Left lobe of liver (tissue), 2 donors: ENCODE results near the gene JMJD8. TPM values are rescaled to one million over a fixed set of nuclear protein-coding genes. Genes with fewer than 3 reads are reported as not detected.

Source experiments
- ATAC-seq: fragments of 200-7000 bp; cut with Tn5 transposase; one replicate; pipeline ENCODE4 v1.9.1; 2020; ENCODE audit warnings: mild to moderate bottlenecking, moderate library complexity
- DNase-seq: peaks from one replicate; pipeline ENCODE4 v3.0.0-alpha.2; 2020; ENCODE audit warnings: low spot score
- total RNA-seq: library from RNA; stranded (reverse); gene quantifications from one replicate; pipeline ENCODE4 v1.2.1, GENCODE V29; 2021
- donor health status: DM: no; HTN: no; CAD: no; lungs with moderate emphysema.
- donor health status: DM: no; HTN: yes; CAD: no.

JMJD8 gene
- total RNA-seq, 1 donor from 2014 or later: 40.5 TPM

DNA sequence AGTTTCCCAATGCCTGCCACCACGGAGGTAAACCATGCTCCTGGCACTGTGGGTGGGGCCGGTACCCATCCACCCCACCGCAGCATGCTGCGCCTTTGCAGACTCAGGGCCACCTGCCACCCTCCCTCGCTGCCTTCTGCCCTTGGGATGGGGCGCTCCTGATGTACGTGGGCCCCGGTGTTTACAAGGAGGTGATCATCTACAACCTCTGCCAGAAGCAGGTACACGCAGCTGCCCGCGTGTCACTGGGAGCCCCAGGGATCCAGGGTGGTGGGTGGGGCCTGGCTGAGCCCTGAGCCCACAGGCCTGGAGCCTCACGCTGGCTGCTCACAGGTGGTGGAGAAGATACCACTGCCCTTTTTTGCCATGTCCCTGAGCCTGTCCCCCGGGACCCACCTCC lies 17.6 kb downstream of the JMJD8 start:
- ATAC-seq (no peak), DNase-seq (no peak)

DNA sequence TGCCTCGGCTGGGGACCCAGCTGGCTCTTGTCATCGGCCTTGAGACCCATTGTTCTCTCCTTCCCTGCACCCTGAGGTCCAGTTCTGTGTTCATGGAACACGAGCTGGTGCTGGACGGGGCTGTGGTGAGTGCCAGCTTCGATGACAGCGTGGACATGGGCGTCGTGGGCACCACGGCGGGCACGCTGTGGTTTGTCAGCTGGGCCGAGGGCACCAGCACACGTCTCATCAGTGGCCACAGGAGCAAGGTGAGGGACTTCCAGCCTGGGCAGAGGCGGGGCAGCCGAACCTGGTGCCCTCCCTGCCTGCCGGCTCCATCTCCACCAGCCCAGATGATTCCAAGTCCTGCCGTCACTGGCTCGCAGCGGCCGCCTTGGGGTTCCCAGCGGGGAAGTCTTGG lies 21.5 kb downstream of the JMJD8 start:
- DNase-seq (no peak), ATAC-seq (no peak)

DNA sequence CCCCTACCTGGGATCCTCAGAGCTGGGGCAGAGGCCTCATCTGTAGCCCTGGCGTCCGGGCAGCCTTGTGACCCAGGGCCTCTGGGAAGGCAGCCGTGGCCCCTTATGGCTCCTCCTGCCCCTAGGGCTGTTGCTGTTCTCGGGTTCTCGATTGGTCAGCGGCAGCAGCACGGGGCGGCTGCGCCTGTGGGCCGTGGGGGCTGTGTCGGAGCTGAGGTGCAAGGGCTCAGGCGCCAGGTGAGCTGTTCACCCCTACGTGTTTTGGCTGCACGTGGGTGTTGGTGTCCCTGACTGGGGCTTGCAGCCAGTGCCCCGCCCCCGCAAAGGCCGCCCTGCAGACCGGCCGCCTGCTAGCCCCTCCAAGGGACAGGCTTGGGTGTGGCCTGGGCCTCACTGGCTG lies 22.0 kb downstream of the JMJD8 start:
- no peak for ATAC-seq
- DNase-seq: no peak

DNA sequence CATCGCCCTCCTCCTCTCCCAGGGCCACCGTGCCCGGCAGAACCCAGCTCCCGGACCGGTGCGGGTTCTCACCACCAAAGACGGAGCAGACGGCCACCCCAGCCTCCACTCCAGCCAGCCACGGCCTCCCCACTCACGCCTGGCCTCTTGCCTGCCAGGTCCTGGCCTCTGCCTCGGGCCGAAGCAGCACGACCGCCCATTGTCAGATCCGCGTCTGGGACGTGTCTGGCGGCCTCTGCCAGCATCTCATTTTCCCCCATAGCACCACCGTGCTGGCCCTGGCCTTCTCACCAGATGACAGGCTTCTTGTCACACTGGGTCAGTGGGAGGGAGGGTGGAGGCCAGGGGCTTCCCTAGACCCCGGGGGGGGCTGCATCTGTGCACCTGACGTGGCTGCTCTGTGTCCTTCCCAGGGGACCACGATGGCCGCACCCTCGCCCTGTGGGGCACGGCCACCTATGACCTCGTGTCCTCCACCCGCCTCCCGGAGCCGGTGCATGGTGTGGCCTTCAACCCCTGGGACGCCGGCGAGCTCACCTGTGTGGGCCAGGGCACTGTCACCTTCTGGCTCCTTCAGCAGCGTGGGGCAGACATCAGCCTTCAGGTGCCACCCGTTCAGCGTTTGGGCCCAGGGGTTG lies 22.8 kb downstream of the JMJD8 start:
- DNase-seq: no peak
- ATAC-seq: peak; percentile 52

DNA sequence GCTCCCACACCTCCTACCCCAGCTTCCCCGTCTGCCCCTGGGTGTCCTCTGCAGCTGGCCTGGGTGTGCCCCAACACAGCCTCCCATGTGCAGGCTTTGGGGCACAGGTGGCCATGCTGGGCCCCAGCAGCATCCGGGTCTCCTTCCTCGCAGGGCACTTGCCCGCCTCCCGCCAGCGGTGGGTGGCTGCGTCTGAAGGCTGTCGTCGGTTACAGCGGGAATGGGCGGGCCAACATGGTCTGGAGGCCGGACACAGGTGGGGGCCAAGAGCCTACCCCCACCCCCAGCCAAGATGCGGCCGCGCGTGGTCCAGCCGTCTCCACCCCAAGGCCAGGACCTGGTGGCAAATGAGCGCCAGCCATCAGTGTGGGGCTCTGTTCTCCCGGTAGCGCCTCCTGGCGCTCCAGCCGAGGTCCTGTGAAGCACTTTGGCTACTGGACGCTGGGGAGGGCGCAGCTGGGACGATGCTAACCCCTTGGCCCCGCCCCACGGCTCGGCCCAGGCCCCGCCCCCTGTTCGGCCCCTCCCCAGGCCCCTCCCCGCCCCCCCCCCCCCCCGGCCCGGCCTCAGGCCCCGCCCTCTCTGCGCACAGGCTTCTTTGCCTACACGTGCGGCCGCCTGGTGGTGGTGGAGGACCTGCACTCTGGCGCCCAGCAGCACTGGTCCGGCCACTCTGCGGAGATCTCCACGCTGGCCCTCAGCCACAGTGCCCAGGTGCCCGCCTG lies 23.5 kb downstream of the JMJD8 start:
- ATAC-seq: peak; percentile 79
- DNase-seq: peak; percentile 82

DNA sequence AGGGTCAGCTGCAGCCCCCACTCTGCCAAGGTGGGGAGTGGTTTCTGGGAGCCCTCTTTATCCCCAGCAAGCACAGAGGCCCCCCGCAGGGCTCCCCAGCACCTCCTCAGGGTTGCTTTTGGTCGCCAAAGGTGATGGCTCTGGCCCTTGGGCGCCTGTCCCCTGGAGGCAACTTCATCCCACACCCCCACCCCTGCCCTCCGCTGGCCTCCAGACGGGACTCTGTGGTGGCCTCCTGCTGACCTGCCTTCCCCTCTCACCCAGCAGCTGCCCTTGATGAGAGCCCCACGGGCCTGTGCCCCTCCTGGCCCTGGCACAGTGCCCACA lies 24.0 kb downstream of the JMJD8 start:
- DNase-seq: no peak
- no peak for ATAC-seq

DNA sequence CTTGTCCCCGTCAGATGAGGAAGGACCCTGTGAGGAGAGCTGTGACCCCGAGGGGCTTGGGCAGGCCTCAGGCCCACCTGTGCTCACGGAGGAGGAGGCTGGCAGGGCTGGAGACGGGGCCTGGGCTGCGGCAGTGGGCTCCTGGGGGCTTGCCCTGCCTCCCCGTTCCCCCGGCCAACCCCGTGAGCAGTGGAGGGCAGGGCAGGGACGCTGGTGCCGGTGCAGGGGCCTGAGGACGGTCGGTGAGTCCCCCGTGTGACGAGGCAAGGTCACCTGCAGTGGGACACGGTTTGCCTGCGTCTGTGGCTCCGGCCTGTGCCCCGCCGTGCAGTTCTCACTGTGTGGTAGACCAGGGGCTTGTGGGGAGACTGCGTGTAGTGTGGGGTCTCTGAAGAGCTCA lies 24.5 kb downstream of the JMJD8 start:
- DNase-seq: no peak
- ATAC-seq: no peak

DNA sequence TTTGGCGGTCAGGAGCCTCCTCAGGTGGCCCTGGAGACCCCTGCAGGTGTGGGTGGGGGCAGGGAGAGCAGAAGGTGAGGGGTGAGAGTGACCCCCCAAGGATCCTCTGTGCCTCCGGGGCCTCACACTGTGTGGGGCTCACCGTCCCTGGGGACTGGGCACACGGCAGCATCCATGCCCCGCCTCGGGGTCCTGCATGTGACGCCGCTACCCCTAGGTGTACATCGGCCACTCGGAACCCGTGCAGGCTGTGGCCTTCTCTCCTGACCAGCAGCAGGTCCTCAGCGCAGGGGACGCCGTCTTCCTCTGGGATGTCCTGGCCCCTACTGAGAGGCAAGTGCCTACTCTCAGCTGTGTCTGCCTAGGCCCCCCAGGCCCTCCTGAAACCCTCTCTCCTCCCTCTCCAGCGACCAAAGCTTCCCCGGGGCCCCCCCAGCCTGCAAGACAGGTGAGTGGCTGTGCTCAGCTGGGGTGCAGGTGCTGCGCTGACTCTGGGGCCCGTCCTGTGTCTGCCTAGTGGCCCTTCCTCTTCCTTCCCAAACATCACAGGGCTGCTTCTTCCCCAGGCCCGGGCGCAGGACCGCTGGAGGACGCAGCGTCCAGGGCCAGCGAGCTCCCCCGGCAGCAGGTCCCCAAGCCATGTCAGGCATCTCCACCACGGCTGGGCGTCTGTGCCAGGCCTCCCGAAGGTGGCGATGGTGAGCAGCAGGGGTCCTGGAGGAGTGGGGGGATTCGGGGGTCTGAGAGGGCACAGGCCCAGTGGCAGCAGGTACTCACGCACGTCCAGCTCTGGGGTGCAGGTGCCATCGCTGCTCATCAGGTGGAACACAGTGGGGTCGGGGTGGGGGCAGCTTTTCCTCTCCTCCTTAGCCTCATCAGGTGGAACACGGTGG lies 25.2 kb downstream of the JMJD8 start:
- no peak for DNase-seq
- no peak for ATAC-seq

DNA sequence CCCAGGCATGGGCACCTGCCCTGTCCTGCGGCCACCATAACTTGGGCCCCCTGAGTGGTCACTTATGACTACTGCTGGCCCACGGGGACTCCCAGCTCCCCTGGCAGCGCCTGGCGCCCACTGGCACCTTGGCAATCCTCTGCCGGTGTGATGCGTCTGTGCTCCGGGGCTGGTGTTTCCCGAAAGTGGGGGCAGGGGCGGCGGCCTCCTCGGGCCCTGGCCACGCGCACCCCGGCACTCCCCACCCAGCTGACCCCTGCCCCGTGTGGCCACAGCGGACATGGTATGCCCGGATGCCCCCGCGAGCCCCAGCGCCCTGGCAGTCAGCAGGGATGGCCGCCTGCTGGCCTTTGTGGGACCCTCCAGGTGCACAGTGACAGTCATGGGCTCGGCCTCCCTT lies 26.6 kb downstream of the JMJD8 start:
- DNase-seq (no peak), ATAC-seq (no peak)

DNA sequence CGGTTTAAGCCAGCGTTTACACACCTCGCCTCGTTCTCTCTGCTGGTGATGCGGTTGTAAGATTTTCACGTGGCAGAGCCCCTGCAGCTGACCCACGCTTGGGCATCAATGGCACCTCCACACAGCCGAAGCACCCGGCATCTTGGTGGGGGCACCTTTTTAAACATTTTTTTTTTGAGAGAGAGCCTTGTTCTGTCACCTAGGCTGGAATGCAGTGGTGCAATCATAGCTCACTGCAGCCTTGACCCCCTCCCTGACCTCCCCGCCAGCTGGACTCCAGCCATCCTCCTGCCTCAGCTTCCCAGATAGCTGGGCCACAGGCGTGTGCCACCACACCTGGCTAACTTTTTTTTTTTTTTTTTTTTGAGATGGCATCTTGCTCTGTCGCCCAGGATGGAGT lies 30.1 kb downstream of the JMJD8 start:
- DNase-seq: no peak
- no peak for ATAC-seq

DNA sequence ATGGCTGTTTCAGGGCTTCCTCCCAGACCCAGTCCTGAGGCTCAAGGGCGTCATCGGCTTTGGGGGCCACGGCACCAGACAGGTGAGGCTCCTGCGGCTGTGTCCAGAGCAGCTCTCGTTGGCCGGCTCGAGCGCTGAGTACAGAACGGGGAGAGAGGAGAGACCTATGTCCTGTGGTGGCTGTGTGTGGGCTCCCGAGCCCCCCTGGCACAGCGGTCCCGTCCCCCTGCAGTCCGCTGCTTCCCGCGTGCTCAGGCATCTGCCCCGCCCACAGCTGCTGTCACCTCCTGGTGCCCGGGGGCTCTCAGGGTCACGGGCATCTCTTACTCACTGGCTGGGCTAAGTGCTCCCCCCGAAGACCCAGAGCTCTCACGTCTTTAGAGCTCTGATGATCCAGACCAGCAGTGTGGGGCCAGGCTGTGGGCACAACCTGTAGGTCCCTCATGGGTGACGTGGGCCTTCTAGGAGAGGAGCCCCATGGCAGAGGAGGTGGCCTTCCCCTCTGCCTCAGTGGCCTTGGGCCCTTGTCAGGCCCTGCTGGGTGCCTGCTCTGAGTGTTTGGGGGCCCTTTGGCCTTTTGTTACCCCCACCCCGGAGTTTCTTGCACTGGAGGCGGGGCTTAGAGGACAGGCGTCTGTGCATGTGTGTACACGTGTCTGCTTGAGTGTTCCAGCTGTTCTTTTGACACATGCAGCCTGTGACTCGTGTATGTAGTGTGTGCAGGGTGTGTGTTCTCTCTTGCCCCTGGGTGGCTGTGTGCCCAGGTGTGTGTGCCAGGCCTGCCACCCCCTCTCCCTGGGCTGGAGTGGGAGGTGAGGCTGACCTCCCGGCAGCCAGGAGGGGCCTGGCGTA lies 31.5 kb downstream of the JMJD8 start:
- ATAC-seq: no peak

DNA sequence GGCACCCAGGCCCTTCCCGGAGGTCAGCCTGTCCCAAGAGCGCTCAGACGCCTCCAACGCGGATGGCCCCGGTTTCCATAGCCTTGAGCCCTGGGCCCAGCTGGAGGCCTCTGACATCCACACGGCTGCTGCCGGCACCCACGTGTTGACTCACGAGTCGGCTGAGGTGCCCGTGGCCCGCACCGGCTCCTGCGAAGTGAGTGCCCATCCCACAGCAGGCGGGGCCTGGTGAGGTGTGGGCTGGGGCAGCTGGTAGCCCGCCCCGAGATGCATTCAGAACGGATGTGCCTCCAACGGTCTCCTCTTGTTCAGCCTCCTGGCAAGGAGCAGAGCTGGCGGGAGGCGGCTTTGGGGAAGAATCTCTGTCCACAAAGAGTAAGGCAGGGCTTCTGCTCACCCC lies 32.3 kb downstream of the JMJD8 start:
- ATAC-seq (no peak), DNase-seq (no peak)

More for the DNA sequence above, 31.5 kb downstream of the JMJD8 start:
- DNase-seq: no peak

DNA sequence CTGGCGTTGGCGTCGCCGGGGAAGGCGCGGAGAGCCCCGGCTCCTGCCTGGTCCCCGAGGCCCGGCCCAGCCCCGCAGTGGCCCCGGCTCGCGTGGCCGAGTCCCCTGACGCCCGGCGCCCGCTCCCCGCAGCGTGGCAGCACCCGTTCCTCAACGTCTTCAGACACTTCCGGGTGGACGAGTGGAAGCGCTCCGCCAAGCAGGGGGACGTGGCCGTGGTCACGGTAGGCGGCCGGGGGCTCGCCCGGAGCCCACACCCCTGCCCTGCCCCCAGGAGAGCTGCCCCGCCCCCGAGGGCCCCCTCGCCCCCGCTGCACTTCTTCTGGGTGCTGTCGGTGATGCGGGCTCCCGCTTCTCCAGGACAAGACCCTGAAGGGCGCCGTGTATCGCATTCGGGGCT lies 34.5 kb downstream of the JMJD8 start:
- DNase-seq (no peak), ATAC-seq (no peak)

DNA sequence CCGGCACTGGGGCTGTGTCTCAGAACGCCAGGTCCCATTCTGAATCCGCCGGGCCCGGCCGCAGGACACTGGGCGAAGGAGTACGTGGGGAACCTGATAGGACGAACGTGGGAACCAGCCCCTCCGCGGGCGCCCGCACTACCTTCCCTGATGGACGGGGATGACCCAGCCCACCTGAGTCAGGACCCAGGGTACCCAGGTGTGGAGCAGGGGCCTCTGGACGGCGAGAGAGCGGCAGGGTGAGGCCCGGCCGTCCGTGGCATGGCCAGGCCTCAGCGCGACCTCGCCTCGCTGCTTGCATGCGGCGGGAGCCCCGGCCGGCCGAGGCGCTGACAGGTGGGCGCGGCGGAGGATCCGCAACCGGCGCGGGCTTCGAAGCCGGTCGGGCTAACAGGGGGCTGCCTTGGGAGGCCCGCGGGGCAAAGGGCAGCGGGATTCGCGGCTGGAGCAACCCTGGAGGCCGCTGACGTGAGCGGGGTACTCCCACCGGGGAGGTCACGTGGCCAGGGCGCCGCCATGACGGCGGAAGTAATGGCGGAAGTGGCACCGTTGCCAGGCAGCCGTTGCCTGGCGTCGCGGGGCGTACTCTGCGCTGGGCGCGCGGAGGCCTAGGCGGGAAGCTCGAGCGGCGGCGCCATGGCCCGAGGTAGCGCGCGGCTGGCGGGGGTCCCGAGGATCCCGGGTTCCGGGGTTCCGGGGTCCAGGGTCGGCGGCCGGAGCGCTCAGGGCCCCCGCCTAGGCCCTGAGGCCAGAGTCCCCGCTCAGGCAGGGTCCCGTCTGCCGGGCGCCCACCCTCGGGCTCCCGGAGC lies 35.1 kb downstream of the JMJD8 start, which contains the start of gene WDR90:
Gene WDR90 (plus strand): TSS at position 585 of the 809 bp plus-strand sequence. CDS start 52 bp downstream, at position 637.
- peak; percentile 97 for DNase-seq
- peak; percentile 56 for ATAC-seq

DNA sequence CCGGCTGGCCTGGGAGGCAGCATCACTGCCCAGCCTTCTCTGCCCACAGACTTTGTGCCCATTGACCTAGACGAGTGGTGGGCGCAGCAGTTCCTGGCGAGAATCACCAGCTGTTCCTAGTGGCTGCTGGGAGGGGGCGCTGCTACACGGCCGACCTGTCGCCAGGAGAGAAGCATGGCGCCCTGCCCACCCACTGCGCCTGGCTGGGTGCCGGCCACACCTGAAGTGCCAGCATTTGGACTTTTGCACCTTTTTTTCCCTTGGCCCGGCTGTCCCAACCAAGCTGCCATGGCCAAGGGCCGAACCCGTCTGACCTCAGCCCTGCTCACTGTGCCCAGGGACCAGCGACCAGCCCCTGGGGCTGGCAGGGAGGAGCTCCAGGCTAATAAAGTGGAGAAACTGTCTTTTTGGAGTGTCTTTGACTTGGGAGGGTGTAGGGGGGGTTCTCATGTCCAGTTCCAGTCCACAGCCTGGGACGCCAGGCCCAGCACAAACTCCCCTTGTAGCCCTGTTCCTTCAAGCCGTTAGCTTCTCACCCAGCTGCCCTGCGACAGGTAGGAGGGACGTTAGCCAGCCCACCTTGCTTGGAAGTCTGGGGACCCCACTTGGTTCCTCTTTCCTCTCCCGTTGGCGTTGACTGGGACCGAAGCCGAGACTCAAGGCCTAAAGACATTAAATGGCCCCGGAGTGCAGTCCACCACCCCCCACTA lies 35.9 kb downstream of the JMJD8 start:
- ATAC-seq (peak; percentile 60), DNase-seq (peak; percentile 96)

DNA sequence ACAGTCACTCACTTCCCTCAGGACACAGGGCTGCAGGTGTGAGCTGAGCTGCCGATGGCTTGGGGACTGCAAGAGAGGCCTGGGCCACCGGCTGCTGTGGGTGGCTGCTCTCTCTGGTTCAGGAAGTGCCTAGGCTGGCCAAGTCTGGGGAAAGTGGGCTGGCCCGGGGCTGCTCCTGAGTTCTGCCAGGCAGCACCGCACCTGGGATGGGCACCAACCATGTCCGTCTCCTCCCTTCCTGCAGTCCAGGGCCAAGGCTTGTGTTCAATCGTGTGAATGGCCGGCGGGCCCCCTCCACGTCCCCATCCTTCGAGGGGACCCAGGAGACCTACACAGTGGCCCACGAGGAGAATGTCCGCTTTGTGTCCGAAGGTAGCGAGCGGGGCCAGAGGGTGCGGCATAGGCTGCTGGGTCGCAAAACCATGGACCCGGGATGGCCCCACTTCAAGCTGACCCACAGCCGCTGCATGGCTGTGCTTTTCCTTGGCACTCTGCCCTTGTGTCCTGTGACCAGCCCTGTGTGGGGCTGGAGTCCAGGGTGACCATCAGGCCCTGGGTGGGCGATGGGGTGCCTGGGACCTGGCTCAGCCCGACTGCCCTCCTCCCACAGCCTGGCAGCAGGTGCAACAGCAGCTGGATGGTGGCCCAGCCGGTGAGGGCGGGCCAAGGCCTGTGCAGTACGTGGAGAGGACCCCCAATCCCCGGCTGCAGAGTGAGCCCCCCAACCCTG lies 36.8 kb downstream of the JMJD8 start:
- DNase-seq: peak; percentile 89
- peak; percentile 40 for ATAC-seq

DNA sequence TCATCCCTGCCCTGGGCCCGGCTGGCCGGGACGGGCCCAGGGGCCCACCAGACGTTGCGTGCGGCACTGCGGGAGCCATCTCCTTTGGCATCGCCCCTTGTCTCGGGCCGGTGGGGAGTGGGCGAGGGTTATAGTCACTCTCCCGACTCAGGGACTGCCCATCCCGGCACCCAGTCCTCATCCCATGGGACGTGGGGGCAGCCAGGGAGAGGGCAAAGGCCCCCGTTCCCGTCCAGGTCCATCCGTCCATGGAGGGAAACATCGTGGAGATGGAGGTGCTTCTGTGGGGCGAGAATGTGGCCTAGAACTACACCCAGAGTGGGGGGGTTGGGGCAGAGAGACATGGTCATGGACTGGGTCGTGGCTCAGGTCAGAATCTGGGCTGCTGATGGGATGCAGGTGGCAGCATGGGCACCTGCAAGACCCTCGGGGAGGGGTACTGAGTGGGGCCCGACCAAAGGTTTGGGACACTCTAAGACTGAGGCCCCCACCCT lies 37.4 kb downstream of the JMJD8 start:
- ATAC-seq: no peak
- DNase-seq: no peak
